ENCODE data around the gene CDH13.

DNA sequence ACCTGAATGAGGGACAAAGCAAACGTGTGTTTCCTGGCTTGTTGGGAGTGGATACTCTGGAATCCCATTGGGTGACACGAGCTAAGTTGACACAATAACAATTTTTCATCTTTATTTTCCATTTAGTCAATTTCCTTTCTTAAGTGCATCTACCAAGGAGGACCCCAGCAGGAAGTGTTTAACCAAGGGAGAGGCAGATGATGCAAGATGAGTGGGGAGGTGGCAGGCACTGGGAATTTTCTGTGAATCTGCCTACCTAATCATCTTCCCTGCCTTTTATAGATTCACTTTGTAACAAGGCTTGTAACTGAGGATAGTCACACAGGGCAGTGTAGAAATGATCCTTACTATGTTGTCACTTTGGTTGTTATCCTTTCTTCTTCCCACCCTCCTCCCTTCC, 863.3 kb downstream of the CDH13 start:
- TF ChIP-seq POLR2AphosphoS5 (IDR thresholded peaks at IDR 0.05; ENCODE audit: low read depth, low read length) (no peak), SIN3A (IDR thresholded peaks at IDR 0.05; ENCODE audit: borderline replicate concordance, insufficient read depth, low read length) (no peak), TAF1 (IDR thresholded peaks at IDR 0.05; ENCODE audit: borderline replicate concordance, insufficient read depth, low read length) (no peak), FOXP2 (optimal IDR thresholded peaks at IDR 0.05; ENCODE audit: borderline replicate concordance, extremely low read depth, extremely low read length, insufficient read depth) (no peak)
- TF ChIP-seq, protein P1, sequence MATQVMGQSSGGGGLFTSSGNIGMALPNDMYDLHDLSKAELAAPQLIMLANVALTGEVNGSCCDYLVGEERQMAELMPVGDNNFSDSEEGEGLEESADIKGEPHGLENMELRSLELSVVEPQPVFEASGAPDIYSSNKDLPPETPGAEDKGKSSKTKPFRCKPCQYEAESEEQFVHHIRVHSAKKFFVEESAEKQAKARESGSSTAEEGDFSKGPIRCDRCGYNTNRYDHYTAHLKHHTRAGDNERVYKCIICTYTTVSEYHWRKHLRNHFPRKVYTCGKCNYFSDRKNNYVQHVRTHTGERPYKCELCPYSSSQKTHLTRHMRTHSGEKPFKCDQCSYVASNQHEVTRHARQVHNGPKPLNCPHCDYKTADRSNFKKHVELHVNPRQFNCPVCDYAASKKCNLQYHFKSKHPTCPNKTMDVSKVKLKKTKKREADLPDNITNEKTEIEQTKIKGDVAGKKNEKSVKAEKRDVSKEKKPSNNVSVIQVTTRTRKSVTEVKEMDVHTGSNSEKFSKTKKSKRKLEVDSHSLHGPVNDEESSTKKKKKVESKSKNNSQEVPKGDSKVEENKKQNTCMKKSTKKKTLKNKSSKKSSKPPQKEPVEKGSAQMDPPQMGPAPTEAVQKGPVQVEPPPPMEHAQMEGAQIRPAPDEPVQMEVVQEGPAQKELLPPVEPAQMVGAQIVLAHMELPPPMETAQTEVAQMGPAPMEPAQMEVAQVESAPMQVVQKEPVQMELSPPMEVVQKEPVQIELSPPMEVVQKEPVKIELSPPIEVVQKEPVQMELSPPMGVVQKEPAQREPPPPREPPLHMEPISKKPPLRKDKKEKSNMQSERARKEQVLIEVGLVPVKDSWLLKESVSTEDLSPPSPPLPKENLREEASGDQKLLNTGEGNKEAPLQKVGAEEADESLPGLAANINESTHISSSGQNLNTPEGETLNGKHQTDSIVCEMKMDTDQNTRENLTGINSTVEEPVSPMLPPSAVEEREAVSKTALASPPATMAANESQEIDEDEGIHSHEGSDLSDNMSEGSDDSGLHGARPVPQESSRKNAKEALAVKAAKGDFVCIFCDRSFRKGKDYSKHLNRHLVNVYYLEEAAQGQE (IDR thresholded peaks at IDR 0.05; ENCODE audit: insufficient read depth in 1 of 2, low read depth in 2 of 2, low read length in 2 of 2): no peak
